Measurements from ENCODE around the gene PIM2.

GRCh38 chrX:48891402-48892288, 27.2 kb downstream of the PIM2 start:
- TF ChIP-seq GATA2 (IDR thresholded peaks at IDR 0.05; ENCODE audit: low read depth, low read length) = no peak
- no peak for TF ChIP-seq GATA3 (IDR thresholded peaks at IDR 0.05; ENCODE audit: low read depth, low read length)
